Breast epithelium (tissue), 3 donors: ENCODE data around the gene RNF212B.

ENCODE experiments used
- POLR2A ChIP-seq: fragments of 450-650 bp; IDR thresholded peaks from one replicate; pipeline ENCODE4 v1.6.1; 2016; ENCODE audit warnings: antibody characterized with exemption, mild to moderate bottlenecking, moderate library complexity
- POLR2AphosphoS5 ChIP-seq, 3 donors: sonication (generic); formaldehyde crosslinking; IDR thresholded peaks; one replicate each; pipeline ENCODE4 v1.6.1; 2017; ENCODE audit warnings: antibody characterized with exemption in 3 of 3
- TF ChIP-seq, protein P1 (sequence below), 3 donors: fragments of 450-650 bp; IDR thresholded peaks; one replicate each; pipeline ENCODE4 v1.5.1; 2016 to 2017; ENCODE audit warnings: antibody characterized with exemption in 3 of 3, mild to moderate bottlenecking in 3 of 3, moderate library complexity in 3 of 3

DNA sequence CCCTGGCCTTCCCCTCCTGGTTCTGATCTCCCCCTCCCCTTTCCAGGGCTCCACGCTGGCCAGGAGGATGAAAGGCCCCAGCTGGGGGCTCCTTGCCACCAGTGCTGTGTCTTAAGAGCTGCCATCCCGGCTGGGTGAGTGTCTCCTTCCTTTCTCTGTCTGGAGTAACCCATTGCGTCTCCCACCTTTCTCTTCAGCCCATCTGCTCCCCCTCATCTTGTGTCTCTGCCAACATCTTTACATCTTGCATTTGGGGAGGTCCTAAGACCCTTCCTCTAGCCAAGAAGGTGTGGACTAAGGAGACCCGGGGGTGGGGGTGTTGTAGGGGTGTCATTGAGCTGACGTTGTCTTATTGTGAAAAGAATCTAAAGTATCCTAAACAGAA, 69.4 kb downstream of the RNF212B start:
- no peak for TF ChIP-seq POLR2A
- TF ChIP-seq POLR2AphosphoS5 (IDR thresholded peaks at IDR 0.05) = no peak
- TF ChIP-seq, protein P1, sequence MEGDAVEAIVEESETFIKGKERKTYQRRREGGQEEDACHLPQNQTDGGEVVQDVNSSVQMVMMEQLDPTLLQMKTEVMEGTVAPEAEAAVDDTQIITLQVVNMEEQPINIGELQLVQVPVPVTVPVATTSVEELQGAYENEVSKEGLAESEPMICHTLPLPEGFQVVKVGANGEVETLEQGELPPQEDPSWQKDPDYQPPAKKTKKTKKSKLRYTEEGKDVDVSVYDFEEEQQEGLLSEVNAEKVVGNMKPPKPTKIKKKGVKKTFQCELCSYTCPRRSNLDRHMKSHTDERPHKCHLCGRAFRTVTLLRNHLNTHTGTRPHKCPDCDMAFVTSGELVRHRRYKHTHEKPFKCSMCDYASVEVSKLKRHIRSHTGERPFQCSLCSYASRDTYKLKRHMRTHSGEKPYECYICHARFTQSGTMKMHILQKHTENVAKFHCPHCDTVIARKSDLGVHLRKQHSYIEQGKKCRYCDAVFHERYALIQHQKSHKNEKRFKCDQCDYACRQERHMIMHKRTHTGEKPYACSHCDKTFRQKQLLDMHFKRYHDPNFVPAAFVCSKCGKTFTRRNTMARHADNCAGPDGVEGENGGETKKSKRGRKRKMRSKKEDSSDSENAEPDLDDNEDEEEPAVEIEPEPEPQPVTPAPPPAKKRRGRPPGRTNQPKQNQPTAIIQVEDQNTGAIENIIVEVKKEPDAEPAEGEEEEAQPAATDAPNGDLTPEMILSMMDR (IDR thresholded peaks at IDR 0.05) = no peak
